ENCODE results near the gene PRCP.

The PRCP gene

GRCh38 chr11:82810326-82810725 is 89.9 kb downstream of the PRCP start:
- WGBS (ENCODE audit: insufficient coverage) = no CpG with 5 or more reads among the region's 1 CpG
- POLR2A ChIA-PET = no interaction called here
- no peak overlapping the region for H3K27ac ChIP-seq (ENCODE audit: insufficient read depth in 1 of 2, low read depth in 1 of 2, low read length in 2 of 2, poor library complexity in 1 of 2, severe bottlenecking in 2 of 2)
- DNase-seq = no peak
- CTCF ChIA-PET = interaction anchor here (1.0 kb wide), 1 partner anchor 9 kb away, joined by 3 read pairs; no protein-coding TSS in a partner anchor
- H3K27me3 ChIP-seq (replicated peaks in 2 of 5; ENCODE audit: control insufficient read depth in 4 of 5, insufficient read depth in 5 of 5, low read length in 4 of 5) = peaks cover 0 to 7% (median 0%) of the 10 kb centered on the region in 5 experiments
- no peaks in the 10 kb centered on the region for H3K36me3 ChIP-seq (ENCODE audit: control insufficient read depth in 4 of 4, insufficient read depth in 4 of 4, low read length in 3 of 4)
- H3K4me1 ChIP-seq (ENCODE audit: control extremely low read depth in 1 of 4, control insufficient read depth in 4 of 4, insufficient read depth in 4 of 4, low read length in 3 of 4) = peaks cover 0 to 4% (median 0%) of the 10 kb centered on the region in 4 experiments
- no peaks in the 10 kb centered on the region for H3K9me3 ChIP-seq (ENCODE audit: control extremely low read depth in 1 of 5, control insufficient read depth in 4 of 5, insufficient read depth in 2 of 5, low read depth in 1 of 5, low read length in 4 of 5)
- no peak overlapping the region for H3K4me3 ChIP-seq (ENCODE audit: control insufficient read depth in 1 of 7, extremely low read depth in 1 of 7, insufficient read depth in 4 of 7, low read depth in 2 of 7, low read length in 6 of 7)

- Histone ChIP-seq H3K9me3 (ENCODE audit: control extremely low read depth in 1 of 5, control insufficient read depth in 4 of 5, insufficient read depth in 2 of 5, low read depth in 1 of 5, low read length in 4 of 5) (no peaks in the 10 kb centered on the region), H3K36me3 (ENCODE audit: control insufficient read depth in 4 of 4, insufficient read depth in 4 of 4, low read length in 3 of 4) (no peaks in the 10 kb centered on the region), H3K4me3 (ENCODE audit: control insufficient read depth in 1 of 7, extremely low read depth in 1 of 7, insufficient read depth in 4 of 7, low read depth in 2 of 7, low read length in 6 of 7) (no peak overlapping the region), H3K27me3 (replicated peaks in 2 of 5; ENCODE audit: control insufficient read depth in 4 of 5, insufficient read depth in 5 of 5, low read length in 4 of 5) (peaks cover 0 to 2% (median 0%) of the 10 kb centered on the region in 5 experiments), H3K27ac (ENCODE audit: insufficient read depth in 1 of 2, low read depth in 1 of 2, low read length in 2 of 2, poor library complexity in 1 of 2, severe bottlenecking in 2 of 2) (no peak overlapping the region), H3K4me1 (ENCODE audit: control extremely low read depth in 1 of 4, control insufficient read depth in 4 of 4, insufficient read depth in 4 of 4, low read length in 3 of 4) (no peaks in the 10 kb centered on the region)
- no peak for DNase-seq
- ChIA-PET CTCF (no interaction called here), POLR2A (no interaction called here)
- WGBS (ENCODE audit: insufficient coverage) = 100% methylated on average over 1 of the region's 3 CpGs
Measured at GRCh38 chr11:82807646-82808045, 92.6 kb downstream of the PRCP start.

- no peak overlapping the region for H3K4me3 ChIP-seq (ENCODE audit: control insufficient read depth in 1 of 7, extremely low read depth in 1 of 7, insufficient read depth in 4 of 7, low read depth in 2 of 7, low read length in 6 of 7)
- H3K4me1 ChIP-seq (ENCODE audit: control extremely low read depth in 1 of 4, control insufficient read depth in 4 of 4, insufficient read depth in 4 of 4, low read length in 3 of 4) = no peaks in the 10 kb centered on the region
- CTCF ChIA-PET = interaction anchor here (0.5 to 1.8 kb wide), 4 partner anchors 14 to 448 kb away, joined by 3 to 5 read pairs (median 3); no protein-coding TSS in a partner anchor
- H3K27ac ChIP-seq (ENCODE audit: insufficient read depth in 1 of 2, low read depth in 1 of 2, low read length in 2 of 2, poor library complexity in 1 of 2, severe bottlenecking in 2 of 2) = no peak overlapping the region
- DNase-seq = no peak
- H3K27me3 ChIP-seq (replicated peaks in 2 of 5; ENCODE audit: control insufficient read depth in 4 of 5, insufficient read depth in 5 of 5, low read length in 4 of 5) = no peaks in the 10 kb centered on the region
- WGBS (ENCODE audit: insufficient coverage) = 44% methylated on average over 1 of the region's 1 CpG
- POLR2A ChIA-PET = interaction anchor here (0.8 kb wide), 1 partner anchor 24 kb away, joined by 3 read pairs; no protein-coding TSS in a partner anchor
- no peaks in the 10 kb centered on the region for H3K36me3 ChIP-seq (ENCODE audit: control insufficient read depth in 4 of 4, insufficient read depth in 4 of 4, low read length in 3 of 4)
- H3K9me3 ChIP-seq (ENCODE audit: control extremely low read depth in 1 of 5, control insufficient read depth in 4 of 5, insufficient read depth in 2 of 5, low read depth in 1 of 5, low read length in 4 of 5) = no peaks in the 10 kb centered on the region
Measured at GRCh38 chr11:82802710-82803109, 97.5 kb downstream of the PRCP start.

- Histone ChIP-seq H3K36me3 (ENCODE audit: control insufficient read depth in 4 of 4, insufficient read depth in 4 of 4, low read length in 3 of 4) (no peaks in the 10 kb centered on the region), H3K27me3 (replicated peaks in 2 of 5; ENCODE audit: control insufficient read depth in 4 of 5, insufficient read depth in 5 of 5, low read length in 4 of 5) (peaks cover 0 to 4% (median 0%) of the 10 kb centered on the region in 5 experiments), H3K4me1 (ENCODE audit: control extremely low read depth in 1 of 4, control insufficient read depth in 4 of 4, insufficient read depth in 4 of 4, low read length in 3 of 4) (peaks cover 0 to 11% (median 0%) of the 10 kb centered on the region in 4 experiments), H3K27ac (ENCODE audit: insufficient read depth in 1 of 2, low read depth in 1 of 2, low read length in 2 of 2, poor library complexity in 1 of 2, severe bottlenecking in 2 of 2) (no peak overlapping the region), H3K4me3 (ENCODE audit: control insufficient read depth in 1 of 7, extremely low read depth in 1 of 7, insufficient read depth in 4 of 7, low read depth in 2 of 7, low read length in 6 of 7) (no peak overlapping the region), H3K9me3 (ENCODE audit: control extremely low read depth in 1 of 5, control insufficient read depth in 4 of 5, insufficient read depth in 2 of 5, low read depth in 1 of 5, low read length in 4 of 5) (no peaks in the 10 kb centered on the region)
- 100% methylated on average over 2 of the region's 3 CpGs for WGBS (ENCODE audit: insufficient coverage)
- ChIA-PET CTCF (interaction anchor here (0.8 kb wide), 1 partner anchor 21 kb away, joined by 3 read pairs; no protein-coding TSS in a partner anchor), POLR2A (no interaction called here)
- no peak for DNase-seq
Measured at GRCh38 chr11:82796998-82797961, 103.0 kb downstream of the PRCP start.

- 100% methylated on average over 3 of the region's 3 CpGs for WGBS (ENCODE audit: insufficient coverage)
- ChIA-PET CTCF (interaction anchor here (0.7 to 1.8 kb wide), 4 partner anchors 11 to 77 kb away, joined by 3 to 5 read pairs (median 3); no protein-coding TSS in a partner anchor), POLR2A (no interaction called here)
- Histone ChIP-seq H3K9me3 (ENCODE audit: control extremely low read depth in 1 of 5, control insufficient read depth in 4 of 5, insufficient read depth in 2 of 5, low read depth in 1 of 5, low read length in 4 of 5) (no peaks in the 10 kb centered on the region), H3K36me3 (ENCODE audit: control insufficient read depth in 4 of 4, insufficient read depth in 4 of 4, low read length in 3 of 4) (no peaks in the 10 kb centered on the region), H3K4me3 (ENCODE audit: control insufficient read depth in 1 of 7, extremely low read depth in 1 of 7, insufficient read depth in 4 of 7, low read depth in 2 of 7, low read length in 6 of 7) (no peak overlapping the region), H3K27me3 (replicated peaks in 2 of 5; ENCODE audit: control insufficient read depth in 4 of 5, insufficient read depth in 5 of 5, low read length in 4 of 5) (peaks cover 0 to 5% (median 0%) of the 10 kb centered on the region in 5 experiments), H3K27ac (ENCODE audit: insufficient read depth in 1 of 2, low read depth in 1 of 2, low read length in 2 of 2, poor library complexity in 1 of 2, severe bottlenecking in 2 of 2) (no peak overlapping the region), H3K4me1 (ENCODE audit: control extremely low read depth in 1 of 4, control insufficient read depth in 4 of 4, insufficient read depth in 4 of 4, low read length in 3 of 4) (peaks cover 0 to 39% (median 14%) of the 10 kb centered on the region in 4 experiments)
- no peak for DNase-seq
Measured at GRCh38 chr11:82794490-82794889, 105.7 kb downstream of the PRCP start.

- POLR2A ChIA-PET = no interaction called here
- CTCF ChIA-PET = interaction anchor here (1.0 to 1.8 kb wide), 2 partner anchors 18 to 60 kb away, joined by 3 to 5 read pairs; no protein-coding TSS in a partner anchor
- H3K36me3 ChIP-seq (ENCODE audit: control insufficient read depth in 4 of 4, insufficient read depth in 4 of 4, low read length in 3 of 4) = no peaks in the 10 kb centered on the region
- peak in 2 of 3 donors; percentile 7 to 37 for DNase-seq
- peaks cover 0 to 42% (median 14%) of the 10 kb centered on the region in 4 experiments for H3K4me1 ChIP-seq (ENCODE audit: control extremely low read depth in 1 of 4, control insufficient read depth in 4 of 4, insufficient read depth in 4 of 4, low read length in 3 of 4)
- no peaks in the 10 kb centered on the region for H3K9me3 ChIP-seq (ENCODE audit: control extremely low read depth in 1 of 5, control insufficient read depth in 4 of 5, insufficient read depth in 2 of 5, low read depth in 1 of 5, low read length in 4 of 5)
- H3K4me3 ChIP-seq (ENCODE audit: control insufficient read depth in 1 of 7, extremely low read depth in 1 of 7, insufficient read depth in 4 of 7, low read depth in 2 of 7, low read length in 6 of 7) = no peak overlapping the region
- 53% methylated on average over 4 of the region's 6 CpGs for WGBS (ENCODE audit: insufficient coverage)
- H3K27ac ChIP-seq (ENCODE audit: insufficient read depth in 1 of 2, low read depth in 1 of 2, low read length in 2 of 2, poor library complexity in 1 of 2, severe bottlenecking in 2 of 2) = no peak overlapping the region
- H3K27me3 ChIP-seq (replicated peaks in 2 of 5; ENCODE audit: control insufficient read depth in 4 of 5, insufficient read depth in 5 of 5, low read length in 4 of 5) = peaks cover 0 to 5% (median 0%) of the 10 kb centered on the region in 5 experiments
Measured at GRCh38 chr11:82792822-82793569, 107.2 kb downstream of the PRCP start.

Measured in common myeloid progenitor, CD34-positive (primary cell).